Measurements from ENCODE around the gene ABLIM2.

Gene ABLIM2

GRCh38 chr4:7917669-7918068, 240.9 kb downstream of the ABLIM2 start:
- TF ChIP-seq CREB5 (CRISPR knock-in tag; IDR thresholded peaks at IDR 0.05; ENCODE audit: low read depth) (no peak), SNAI2 (CRISPR knock-in tag; IDR thresholded peaks at IDR 0.05) (no peak), TCF4 (CRISPR knock-in tag; IDR thresholded peaks at IDR 0.05; ENCODE audit: borderline replicate concordance) (no peak), PATZ1 (CRISPR knock-in tag; IDR thresholded peaks at IDR 0.05; ENCODE audit: borderline replicate concordance) (no peak), ZFP3 (CRISPR knock-in tag; IDR thresholded peaks at IDR 0.05) (no peak), ZNF70 (CRISPR knock-in tag; IDR thresholded peaks at IDR 0.05) (no peak), GLIS3 (CRISPR knock-in tag; IDR thresholded peaks at IDR 0.05) (no peak)
- no peak for ATAC-seq

- TF ChIP-seq CSRNP3 (CRISPR knock-in tag; IDR thresholded peaks at IDR 0.05) (no peak), PATZ1 (CRISPR knock-in tag; IDR thresholded peaks at IDR 0.05; ENCODE audit: borderline replicate concordance) (no peak), PPARA (CRISPR knock-in tag; IDR thresholded peaks at IDR 0.05; ENCODE audit: borderline replicate concordance) (no peak), TCF4 (CRISPR knock-in tag; IDR thresholded peaks at IDR 0.05; ENCODE audit: borderline replicate concordance) (no peak), TOX (CRISPR knock-in tag; IDR thresholded peaks at IDR 0.05; ENCODE audit: borderline replicate concordance) (no peak), ZNF8 (CRISPR knock-in tag; IDR thresholded peaks at IDR 0.05) (no peak), ZFP3 (CRISPR knock-in tag; IDR thresholded peaks at IDR 0.05) (no peak), BACH2 (CRISPR knock-in tag; IDR thresholded peaks at IDR 0.05; ENCODE audit: borderline replicate concordance) (no peak), ZC3H10 (CRISPR knock-in tag; IDR thresholded peaks at IDR 0.05) (no peak), TSHZ2 (CRISPR knock-in tag; IDR thresholded peaks at IDR 0.05) (no peak), CREB5 (CRISPR knock-in tag; IDR thresholded peaks at IDR 0.05; ENCODE audit: low read depth) (no peak), ISL1 (CRISPR knock-in tag; IDR thresholded peaks at IDR 0.05) (no peak), ZNF565 (CRISPR knock-in tag; conservative IDR thresholded peaks at IDR 0.05; ENCODE audit: low read depth) (no peak), RARB (CRISPR knock-in tag; IDR thresholded peaks at IDR 0.05) (no peak)
- ATAC-seq = no peak
Observed at GRCh38 chr4:7915875-7916242, 242.8 kb downstream of the ABLIM2 start.

Measured in SK-N-SH treated with all-trans-retinoic acid at 6 μM for 48 hours (cell line).